Ammon's horn (tissue), 1 donor: ENCODE results near the gene NT5M.
A peak's percentile ranks its signal among the peaks of the same experiment; 100 is the strongest.

Experiments
- DNase-seq: peaks from one replicate; pipeline ENCODE4 v3.0.0-alpha.2; 2016; ENCODE audit warnings: low spot score

NT5M gene

DNA sequence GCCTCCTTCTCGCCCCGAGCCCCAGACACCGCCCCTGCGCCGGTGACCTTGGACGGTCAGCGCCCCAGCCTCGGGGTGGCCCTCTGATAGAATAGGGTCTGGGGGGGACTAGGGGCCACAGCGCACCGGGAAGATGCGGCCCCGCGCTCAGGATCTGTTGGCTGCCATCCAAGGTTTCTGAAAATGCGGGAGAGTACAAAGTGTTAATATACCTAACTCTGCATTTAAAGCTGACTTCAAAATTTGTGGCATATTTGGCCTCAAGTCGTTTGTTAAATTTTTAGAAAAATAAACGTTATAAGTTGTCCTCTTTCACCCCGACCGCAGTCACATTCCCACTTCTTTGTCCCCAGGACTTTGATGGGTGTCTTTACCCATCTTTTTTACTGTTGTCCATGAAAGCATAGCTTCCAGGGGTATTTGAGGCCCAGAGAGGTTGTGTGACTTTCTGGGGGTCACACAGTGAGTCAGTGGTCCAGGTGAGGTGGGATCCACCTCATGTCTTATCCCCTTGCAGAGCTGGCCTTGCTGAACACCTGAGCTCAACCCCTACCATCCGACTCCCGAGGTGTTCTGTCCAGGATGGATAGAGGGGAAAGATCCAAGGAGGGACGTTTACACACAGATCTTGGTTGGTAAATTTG lies 796 bp downstream of the NT5M start:
- no peak for DNase-seq

DNA sequence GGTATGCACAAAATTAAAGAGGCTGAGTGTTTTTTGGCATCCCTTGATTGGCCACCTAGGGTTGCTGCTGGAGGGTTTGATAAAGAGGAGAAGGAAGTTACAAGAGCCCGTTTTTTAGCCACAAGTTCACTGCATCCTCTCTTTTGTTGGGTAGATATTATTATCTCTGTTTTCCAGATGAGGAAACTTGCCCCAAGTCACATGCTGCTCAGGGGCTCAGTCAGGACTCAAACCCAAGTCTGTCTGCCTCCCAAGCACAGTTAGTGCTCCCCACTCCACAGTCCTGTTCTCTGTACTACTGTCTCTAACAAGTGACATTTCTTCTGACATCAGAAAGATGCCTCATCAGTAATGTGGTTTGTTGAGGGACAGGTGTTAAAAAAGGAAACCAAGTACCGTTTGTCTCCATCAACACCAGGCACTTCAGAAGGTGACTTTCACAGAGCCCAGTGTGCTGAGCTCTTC lies 1.4 kb downstream of the NT5M start:
- DNase-seq = no peak

DNA sequence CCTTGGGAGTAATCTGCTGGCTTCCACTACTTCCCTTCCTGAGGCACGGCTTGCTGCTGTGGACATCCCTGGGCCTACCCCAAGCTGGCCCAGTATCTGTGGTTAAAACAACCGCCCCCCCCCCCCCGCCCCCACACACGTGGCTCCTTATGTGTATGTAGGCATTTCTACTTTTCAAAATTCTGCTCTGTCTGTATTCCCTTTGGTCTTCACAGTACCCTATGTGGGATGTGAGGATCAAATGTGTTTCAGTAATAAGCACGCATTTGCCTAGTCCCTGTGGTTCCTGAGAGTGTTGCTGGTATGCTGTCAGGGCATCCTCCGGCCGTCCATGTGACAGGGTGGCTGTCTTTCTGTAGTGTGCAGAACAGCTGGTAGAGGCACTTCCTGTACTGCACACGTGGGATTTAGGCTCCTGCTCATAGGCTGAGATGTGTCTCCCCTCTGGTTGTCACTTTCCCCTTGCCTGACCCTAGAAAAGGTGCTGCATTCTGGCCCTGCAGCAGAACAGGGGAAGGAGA lies 2.2 kb downstream of the NT5M start:
- DNase-seq = peak; percentile 66

DNA sequence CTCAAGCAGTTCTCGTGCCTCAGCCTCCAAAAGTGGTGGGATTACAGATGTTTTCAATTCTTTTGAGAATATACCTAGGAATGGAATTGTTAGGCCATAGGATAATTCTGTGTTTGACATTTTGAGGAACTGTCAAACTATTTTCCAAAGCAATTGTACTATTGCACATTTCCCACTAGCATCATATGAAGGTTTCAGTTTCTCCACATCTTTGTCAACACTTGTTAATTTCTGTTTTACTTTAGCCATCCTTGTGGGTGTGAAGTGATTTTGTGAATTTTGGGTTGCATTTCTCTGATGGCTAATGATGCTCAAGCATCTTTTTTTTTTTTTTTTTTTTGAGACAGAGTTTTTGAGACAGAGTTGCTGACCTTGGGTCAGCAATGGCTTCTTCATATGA lies 6.2 kb downstream of the NT5M start:
- no peak for DNase-seq

DNA sequence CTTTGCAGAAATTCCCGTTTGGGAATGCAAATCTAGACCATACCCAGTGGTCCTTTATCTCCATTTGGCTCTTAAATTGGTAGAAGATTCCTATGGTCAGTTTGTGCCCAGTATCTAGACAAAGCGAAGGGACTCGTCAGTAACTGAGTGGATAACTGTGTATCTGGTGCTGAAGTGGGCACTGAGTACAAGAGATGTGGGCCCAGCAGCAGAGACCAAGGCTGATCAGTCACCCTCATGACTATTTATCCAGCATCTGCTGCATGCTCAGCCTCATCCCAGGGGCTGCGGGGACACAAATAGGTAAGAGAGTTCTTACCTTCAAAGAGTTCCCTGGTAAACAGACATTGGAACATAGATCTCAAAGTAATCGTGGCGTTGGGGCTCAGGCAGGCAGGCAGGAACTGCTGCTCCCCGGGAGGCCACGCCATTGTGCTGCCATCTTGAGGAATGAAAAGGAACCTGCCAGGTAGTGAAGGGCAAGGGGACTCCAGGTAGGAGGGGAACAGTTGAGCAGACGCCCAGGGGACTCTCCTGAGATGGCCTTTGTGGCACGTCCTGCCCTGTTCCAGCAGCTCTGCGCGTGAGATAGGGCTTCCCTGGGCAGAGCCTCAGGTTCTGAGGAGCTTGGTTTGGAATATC lies 10.3 kb downstream of the NT5M start:
- peak; percentile 46 for DNase-seq

DNA sequence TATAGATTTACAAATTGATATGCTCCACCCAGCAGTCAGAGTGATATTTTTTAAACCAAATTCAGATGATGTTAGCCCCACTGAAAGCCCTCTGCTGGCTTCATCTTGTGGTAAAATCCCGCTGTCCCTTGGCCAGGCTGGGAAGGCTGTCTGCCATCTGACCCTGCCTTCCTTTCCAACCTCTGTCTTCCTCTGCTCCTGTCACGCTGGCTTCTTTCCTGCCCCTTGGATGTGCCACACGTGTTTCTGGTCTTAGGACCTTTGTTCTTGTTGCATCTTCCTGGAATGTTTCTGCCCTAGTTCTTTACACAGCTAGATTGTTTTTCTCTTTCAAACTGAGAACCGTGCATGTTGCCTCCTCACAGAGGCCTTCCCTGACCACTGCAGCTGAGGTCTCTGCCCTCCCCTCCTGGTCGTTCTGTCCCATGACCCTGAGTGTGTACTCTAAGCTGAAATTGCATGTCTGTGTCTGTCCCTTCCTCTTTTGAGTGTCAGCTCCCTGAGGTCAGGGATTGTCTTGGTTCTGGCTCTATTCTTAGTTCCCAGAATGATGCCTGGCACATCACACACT lies 11.4 kb downstream of the NT5M start:
- DNase-seq = no peak

DNA sequence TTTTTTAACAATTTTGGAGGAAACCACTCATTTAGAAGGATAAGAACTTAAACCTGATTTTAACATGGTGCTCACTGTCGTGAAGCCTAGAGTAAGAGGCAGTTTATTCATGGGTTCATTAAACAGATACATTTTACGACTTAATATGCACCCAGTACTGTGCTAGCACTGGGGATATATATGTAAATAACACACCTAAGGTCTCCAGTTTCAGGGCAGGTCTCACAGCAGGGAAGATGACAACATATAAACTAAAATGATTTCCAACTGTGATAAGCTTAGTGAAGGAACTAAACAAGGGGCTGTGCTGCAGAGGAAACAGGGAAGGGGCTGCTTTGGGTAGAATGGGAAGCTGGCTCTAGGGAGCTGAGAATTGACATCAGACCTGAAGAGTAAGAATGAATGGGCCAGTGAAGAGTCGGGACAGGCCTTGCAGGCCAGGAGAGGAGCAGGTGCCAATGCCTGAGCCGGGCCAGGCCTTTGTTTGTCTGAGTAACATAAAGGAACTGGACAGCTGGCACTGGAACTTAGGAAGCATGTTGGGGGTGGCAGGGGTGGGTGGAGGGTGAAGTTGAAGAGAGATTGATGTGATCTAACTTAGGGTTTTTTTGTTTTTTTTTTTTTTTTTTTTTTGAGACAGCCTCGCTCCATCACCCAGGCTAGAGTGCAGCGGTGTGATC lies 12.1 kb downstream of the NT5M start:
- DNase-seq = no peak

DNA sequence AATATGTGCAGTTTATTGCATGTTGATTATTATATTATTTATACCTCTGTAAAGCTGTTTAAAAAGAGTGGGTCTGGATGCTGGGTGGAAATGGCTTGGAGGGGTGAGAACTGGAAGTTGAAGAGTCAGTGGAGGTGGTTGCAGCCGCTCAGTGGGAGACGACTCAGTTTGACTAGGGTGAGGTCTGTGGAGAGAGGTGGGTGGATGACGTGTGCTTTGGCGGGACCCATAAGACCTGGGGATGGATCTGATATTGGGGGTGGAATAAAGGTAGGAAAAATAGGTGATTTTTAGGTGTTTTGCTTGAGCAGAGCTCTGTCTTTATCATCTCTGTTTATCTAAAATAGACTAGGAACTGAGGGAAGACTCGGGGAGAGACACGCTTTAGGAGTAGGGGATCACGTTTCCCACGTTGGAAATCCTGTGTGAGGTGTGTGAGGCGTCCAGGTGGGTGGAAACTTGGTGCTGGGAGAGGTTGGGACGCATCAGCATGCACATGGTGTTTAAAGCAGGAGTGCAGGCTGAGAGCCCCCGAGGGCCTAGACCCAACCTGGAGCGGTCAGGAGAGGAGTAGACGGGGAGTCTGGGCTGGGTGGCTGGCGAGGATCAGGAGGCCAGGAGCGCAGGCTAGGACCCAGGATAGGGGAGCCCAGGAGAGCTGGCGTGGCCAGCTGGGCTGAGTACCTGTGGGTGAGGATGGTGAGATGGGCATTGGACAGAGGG lies 17.2 kb downstream of the NT5M start:
- DNase-seq = no peak

DNA sequence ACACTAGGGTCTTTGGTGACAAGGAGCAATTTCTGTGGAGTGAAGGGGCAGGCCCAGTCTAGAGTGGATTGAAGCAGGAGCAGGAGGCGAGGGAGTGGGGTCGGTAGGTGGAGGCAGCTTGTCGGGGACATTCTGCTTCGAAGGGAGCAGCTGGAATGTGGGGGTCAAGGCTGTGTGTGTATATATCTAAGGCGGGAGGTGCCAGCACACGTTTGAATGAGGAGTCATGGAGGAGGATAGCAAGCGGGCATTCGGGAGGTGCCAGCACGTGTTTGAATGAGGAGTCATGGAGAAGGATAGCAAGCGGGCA lies 17.7 kb downstream of the NT5M start:
- no peak for DNase-seq

DNA sequence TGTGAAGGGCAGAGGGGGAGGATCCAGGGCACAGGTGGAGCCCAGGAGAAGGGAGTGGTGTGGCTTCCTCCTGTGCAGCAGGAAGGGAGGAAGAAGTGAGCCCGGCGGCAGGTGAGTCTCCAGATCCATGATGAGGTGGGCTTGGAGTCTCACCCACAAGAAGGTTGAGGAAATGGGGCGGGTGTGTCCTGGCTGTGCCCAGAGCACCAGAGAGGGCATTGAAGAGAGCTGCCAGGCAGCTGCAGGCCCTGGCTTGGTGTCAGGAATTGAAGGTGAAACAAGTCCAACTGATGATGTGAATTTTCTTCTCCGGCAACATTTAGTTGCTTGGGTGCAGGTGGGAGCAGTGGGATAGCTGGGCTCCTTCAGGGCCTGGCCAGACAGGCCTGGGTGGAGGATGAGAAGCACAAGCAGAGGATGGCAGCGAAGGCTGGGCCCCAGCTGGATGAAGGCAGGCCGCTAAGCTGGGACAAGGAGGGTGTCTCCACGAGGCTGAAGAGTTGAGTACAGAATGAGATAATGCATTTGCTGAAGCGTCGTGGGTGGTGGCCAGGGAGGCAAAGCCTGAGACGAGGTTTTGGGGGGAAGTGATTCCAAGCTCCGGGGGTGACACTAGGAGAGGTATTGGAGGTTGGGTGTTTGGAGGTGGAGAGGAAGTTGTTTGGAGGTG lies 18.3 kb downstream of the NT5M start:
- no peak for DNase-seq

DNA sequence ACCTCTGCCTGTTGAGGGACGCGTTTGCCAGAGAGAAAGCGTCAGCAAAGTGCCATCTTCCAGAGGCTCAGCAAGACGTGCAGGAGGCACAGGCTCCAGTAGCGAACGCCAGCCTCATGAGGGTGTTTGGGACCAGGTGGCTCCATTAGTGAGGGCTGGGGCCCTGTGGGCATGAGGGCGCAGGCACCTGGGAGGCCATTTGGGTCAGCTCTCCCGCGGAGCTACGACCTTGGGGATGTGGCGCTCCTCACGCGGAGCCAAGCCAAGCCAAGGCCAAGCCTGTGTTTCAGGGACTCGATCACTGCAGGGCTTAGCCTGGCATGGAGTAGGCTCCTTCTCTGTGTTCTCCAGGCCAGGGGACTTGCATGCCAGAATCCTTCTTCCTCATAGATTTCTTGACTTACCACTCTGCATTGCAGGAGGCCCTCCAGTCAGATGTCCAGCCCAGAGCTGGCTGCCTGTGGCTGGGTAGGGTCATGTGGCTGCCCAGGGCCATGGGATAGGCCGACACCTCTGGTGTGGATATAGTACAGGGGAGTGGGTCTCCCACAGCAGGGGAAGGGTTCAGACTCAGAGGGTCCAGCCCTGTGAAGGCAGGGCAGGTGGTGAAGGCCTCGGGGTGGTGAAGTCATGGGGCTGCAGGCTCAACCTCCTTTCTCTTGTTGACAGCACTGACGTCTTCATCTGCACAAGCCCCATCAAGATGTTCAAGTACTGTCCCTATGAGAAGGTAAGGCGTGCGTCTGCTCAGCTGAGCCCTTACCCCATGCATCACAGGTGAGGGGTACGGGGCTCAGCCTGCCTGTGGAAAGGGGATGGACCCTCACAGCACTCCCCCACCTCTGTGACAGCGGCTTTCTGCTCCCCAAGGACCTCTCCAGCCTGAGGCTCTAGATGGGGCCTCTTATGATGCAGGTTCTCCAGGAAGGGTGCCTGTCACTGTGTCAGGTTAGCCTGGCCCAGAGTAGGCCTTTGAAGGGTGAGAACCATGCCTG lies 19.6 kb downstream of the NT5M start:
- DNase-seq = no peak

DNA sequence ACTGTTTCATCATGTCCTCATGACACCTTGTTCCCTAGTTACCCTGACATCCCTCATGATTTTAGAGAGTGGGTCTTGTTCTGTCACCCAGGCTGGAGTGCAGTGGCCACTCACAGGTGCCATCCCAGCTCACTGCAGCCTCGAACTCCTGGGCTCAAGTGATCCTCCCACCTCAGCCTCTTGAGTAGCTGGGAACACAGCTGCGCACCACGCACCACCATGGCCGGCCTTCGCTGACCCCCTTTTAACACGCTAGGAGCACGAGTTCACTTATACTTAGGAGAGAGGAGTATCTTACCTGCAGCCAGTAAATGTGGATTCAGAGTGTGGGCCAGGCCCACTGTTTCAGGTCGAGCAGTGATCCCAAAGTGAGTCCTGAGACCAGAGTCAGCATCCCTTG lies 21.4 kb downstream of the NT5M start:
- DNase-seq = no peak

DNA sequence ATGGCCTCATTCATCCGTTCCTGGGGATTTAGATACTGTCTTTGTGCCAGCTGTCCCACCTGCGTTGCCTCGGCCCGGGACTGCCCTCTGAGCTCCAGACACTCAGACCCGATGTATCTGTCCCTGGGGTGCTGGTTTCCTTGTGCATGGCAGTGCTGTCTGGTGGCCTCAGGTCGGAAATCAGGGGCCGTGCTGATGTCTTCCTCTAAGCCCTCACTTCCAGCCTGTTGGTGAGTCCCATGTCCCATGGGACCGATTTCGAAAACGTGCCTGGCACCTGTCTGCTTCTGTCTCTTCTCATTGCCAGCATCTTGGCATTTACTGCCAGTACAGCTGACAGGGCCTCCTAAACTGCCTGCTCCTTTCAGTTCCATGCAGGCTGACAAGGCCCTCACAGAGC lies 22.1 kb downstream of the NT5M start:
- no peak for DNase-seq

DNA sequence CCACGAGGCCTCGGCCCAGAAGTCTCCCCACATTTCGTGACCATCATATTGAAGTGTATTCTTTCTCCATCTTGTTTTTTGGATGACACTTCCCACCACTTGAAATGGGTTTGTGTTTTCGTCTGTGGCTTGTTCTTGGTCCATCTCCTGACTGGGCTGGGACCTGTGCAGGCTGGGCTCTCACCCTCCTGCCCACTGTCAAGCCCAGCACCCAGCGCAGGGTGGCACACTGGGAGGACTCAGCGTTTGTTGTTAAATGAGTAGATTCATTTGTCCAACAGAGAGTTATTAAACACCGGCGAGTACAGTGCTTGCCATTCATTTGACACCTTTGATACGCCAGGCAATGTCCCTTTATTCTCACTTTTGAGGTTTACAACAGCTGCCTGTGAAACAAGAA lies 22.6 kb downstream of the NT5M start:
- DNase-seq = no peak

DNA sequence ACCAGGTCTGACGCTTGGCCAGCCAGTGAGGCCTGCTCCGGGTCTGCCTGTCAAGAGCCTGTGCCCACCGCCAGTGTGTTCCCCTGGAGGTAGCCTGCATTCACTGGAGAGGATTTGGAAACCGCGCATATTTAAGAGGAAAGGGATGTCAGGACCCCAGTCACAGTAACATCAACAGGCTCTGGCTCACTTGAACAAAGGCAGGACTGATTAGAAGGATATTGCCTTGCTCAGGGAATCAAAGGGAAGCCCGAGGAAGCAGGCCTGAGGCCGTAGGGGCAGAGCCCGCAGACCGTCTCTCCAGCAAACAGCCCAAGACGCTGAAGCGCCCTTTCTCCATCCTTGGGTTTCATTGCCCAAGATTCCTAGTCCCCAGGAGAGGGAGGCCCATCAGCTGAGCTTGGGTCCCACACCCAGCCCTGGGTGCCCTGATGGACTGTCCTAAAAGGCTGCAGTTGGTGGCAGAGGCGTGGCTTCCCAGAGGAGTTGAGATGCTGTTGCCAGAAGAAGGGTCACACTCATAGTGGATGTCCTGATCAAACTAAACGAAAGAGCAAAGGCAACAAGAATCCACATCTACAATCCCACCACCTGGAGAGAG lies 23.2 kb downstream of the NT5M start:
- DNase-seq = no peak

DNA sequence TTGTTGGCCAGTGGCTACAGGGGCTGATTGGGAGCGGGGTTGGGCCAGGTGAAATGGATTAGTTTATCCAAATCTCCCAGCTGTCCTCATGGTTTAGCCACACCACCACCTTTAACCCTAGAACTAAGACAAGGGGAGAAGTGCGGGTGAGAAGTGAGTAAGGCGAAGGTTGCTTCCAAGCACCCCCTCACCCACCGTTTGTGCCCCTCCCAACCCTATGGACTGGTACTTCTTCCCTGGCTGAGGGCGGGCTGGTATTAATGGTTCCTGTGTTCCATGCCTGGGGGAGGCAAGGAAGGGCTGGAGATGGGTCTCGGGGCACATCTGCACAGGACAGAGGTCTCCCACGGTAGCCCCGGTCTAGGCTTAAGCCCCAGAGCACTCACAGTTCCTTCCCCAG lies 25.1 kb downstream of the NT5M start:
- no peak for DNase-seq

DNA sequence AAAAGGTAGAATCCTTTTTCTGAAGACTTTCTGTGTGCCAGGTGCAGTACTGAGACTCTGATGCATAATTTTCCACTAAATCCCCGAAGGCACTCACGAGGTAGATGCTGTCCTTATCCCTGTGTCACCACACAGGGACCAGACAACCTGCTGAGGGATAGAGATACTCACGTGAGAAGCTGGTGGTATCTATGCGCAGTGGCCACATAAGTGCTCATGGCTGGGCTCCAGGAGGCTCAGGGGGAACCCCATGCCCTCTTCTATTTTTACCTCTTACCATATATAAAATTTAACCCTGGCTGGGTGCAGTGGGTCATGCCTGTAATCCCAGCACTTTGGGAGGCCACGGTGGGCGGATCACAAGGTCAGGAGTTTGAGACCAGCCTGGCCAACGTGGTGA lies 38.3 kb downstream of the NT5M start:
- DNase-seq = no peak

DNA sequence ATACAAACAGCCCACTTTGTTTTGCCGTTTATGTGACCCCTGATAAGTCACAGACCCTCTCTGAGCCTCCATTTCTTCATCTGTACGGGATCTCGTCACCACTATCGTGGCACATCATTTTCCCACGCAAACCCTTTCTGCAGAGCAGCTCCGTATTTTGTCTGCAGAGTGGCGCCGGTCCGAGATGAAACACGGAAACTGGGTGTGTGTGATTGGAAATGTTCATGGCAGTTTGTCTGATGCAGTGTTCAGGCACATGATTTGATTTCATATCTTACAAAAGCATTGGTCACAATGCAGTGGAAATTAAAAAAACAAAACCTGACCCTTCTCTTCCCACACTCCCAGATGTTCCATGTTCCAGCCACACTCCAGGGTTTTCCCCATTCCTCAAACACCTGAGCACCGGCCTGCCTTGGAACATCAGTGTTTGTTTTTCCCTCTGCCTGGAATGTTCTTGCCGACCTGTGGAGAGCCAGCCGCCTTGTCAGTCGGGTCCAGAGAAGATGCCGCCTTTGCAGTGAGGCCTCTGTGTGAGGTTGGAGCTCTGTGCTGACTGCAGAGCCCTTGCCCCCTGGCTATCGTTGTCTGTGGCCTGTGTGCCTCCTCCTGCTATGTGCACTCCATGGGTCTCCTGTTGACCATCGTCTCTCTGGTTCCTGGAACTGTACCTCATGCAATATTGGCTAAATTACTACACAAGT lies 39.2 kb downstream of the NT5M start:
- DNase-seq = no peak

DNA sequence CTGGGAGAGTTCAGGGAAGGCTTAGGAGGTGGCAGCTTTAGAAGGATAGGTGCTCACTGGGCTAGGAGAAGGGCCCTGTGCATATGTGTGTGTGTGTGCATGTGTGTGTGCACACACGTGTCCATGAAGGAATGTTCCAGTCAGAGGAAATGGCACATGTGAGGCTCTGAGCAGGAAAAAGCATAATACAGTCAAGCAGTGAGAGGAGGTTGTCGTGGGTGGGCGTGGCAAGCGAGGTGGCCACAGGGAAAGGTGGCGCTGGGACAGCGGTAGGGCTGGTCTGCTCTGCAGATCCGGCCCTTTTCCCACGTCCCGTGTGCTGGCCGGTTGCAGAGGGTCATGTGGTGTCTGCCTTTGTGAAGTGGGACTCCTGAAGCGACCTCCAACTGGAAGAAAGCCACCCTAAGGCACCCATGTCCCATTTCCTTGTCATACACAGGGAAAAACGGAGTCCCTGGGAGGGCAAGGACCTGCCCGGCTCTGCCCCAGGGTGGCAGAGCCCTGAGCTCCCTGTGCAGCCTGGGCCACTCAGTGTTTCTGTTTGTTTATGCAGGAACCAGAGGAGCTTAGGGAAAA lies 40.1 kb downstream of the NT5M start:
- no peak for DNase-seq
